Stomach smooth muscle (tissue), 2 donors: ENCODE results near the gene RASIP1.

Experiments used
- H3K27ac ChIP-seq: one replicate; pipeline ENCODE4 v1.7.0; 2013; ENCODE audit warnings: mild to moderate bottlenecking, low read length, inconsistent platforms
- H3K27me3 ChIP-seq, 2 donors: one replicate each; pipeline ENCODE4 v1.7.0; 2013; ENCODE audit warnings: low read length in 2 of 2; ENCODE audit not compliant: insufficient read depth in 2 of 2, control insufficient read depth in 1 of 2
- H3K36me3 ChIP-seq, 2 donors: one replicate each; pipeline ENCODE4 v1.7.0; 2013; ENCODE audit warnings: low read length in 2 of 2; ENCODE audit not compliant: control insufficient read depth in 2 of 2, insufficient read depth in 2 of 2
- H3K4me1 ChIP-seq: one replicate; pipeline ENCODE4 v1.7.0; 2013; ENCODE audit warnings: low read length; ENCODE audit not compliant: control insufficient read depth, insufficient read depth
- H3K4me3 ChIP-seq, 2 donors: one replicate each; pipeline ENCODE4 v1.7.0; 2013; ENCODE audit warnings: low read length in 2 of 2
- H3K9ac ChIP-seq, 2 donors: one replicate each; pipeline ENCODE4 v1.7.0; 2013; ENCODE audit warnings: low read length in 2 of 2, mild to moderate bottlenecking in 1 of 2
- H3K9me3 ChIP-seq, 2 donors: one replicate each; pipeline ENCODE4 v1.7.0; 2013; ENCODE audit warnings: low read length in 2 of 2; ENCODE audit not compliant: control insufficient read depth in 2 of 2
- donor health status: healthy.
- donor health status: Pancreatic carcinoma.

Gene RASIP1

GRCh38 chr19:48716562-48717291 lies 23.7 kb downstream of the RASIP1 start:
- peak overlapping the region; percentile 55 for H3K27ac ChIP-seq
- H3K9ac ChIP-seq: peak overlapping the region; percentile 29 to 59
- H3K27me3 ChIP-seq: no peaks in the 10 kb centered on the region
- no peaks in the 10 kb centered on the region for H3K9me3 ChIP-seq
- peaks cover 55% of the 10 kb centered on the region for H3K4me1 ChIP-seq
- H3K36me3 ChIP-seq: no peaks in the 10 kb centered on the region
- H3K4me3 ChIP-seq: peak overlapping the region; percentile 55 to 68

- no peaks in the 10 kb centered on the region for H3K27me3 ChIP-seq
- H3K9ac ChIP-seq: peak overlapping the region in 1 of 2 donors; percentile 22
- H3K4me1 ChIP-seq: peaks cover 55% of the 10 kb centered on the region
- peak overlapping the region; percentile 85 for H3K27ac ChIP-seq
- H3K9me3 ChIP-seq: no peaks in the 10 kb centered on the region
- peak overlapping the region in 1 of 2 donors; percentile 73 for H3K4me3 ChIP-seq
- no peaks in the 10 kb centered on the region for H3K36me3 ChIP-seq
These were observed 24.7 kb downstream of the RASIP1 start for GRCh38 chr19:48715681-48716171.

- H3K4me3 ChIP-seq: peak overlapping the region; percentile 73 to 75
- peaks cover 51% of the 10 kb centered on the region for H3K4me1 ChIP-seq
- no peaks in the 10 kb centered on the region for H3K36me3 ChIP-seq
- peak overlapping the region; percentile 84 to 86 for H3K9ac ChIP-seq
- peak overlapping the region; percentile 85 for H3K27ac ChIP-seq
- no peaks in the 10 kb centered on the region for H3K27me3 ChIP-seq
- no peaks in the 10 kb centered on the region for H3K9me3 ChIP-seq
These were observed 25.4 kb downstream of the RASIP1 start for GRCh38 chr19:48714759-48715675.

- Histone ChIP-seq H3K9me3 (no peaks in the 10 kb centered on the region), H3K36me3 (no peaks in the 10 kb centered on the region), H3K27me3 (no peaks in the 10 kb centered on the region), H3K9ac (peak overlapping the region; percentile 84 to 86), H3K4me3 (peak overlapping the region; percentile 75 to 85), H3K4me1 (peaks cover 45% of the 10 kb centered on the region), H3K27ac (peak overlapping the region; percentile 85)
These were observed 26.3 kb downstream of the RASIP1 start for GRCh38 chr19:48713864-48714755.

GRCh38 chr19:48713041-48713863 lies 27.2 kb downstream of the RASIP1 start:
- no peaks in the 10 kb centered on the region for H3K27me3 ChIP-seq
- H3K4me3 ChIP-seq: peak overlapping the region; percentile 75 to 85
- peaks cover 40% of the 10 kb centered on the region for H3K4me1 ChIP-seq
- H3K9me3 ChIP-seq: no peaks in the 10 kb centered on the region
- no peaks in the 10 kb centered on the region for H3K36me3 ChIP-seq
- peak overlapping the region; percentile 52 to 71 for H3K9ac ChIP-seq
- no peak overlapping the region for H3K27ac ChIP-seq

- Histone ChIP-seq H3K4me3 (no peak overlapping the region), H3K9me3 (no peaks in the 10 kb centered on the region), H3K27me3 (no peaks in the 10 kb centered on the region), H3K9ac (no peak overlapping the region), H3K27ac (no peak overlapping the region), H3K36me3 (no peaks in the 10 kb centered on the region), H3K4me1 (peaks cover 30% of the 10 kb centered on the region)
These were observed 29.2 kb downstream of the RASIP1 start for GRCh38 chr19:48711106-48711662.

- Histone ChIP-seq H3K4me1 (peaks cover 10% of the 10 kb centered on the region), H3K9me3 (no peaks in the 10 kb centered on the region), H3K27ac (no peak overlapping the region), H3K9ac (no peak overlapping the region), H3K27me3 (no peaks in the 10 kb centered on the region), H3K36me3 (peaks cover 0 to 4% of the 10 kb centered on the region in 2 donors), H3K4me3 (no peak overlapping the region)
These were observed 31.9 kb downstream of the RASIP1 start for GRCh38 chr19:48708471-48708870.

GRCh38 chr19:48705431-48705830 lies 35.0 kb downstream of the RASIP1 start:
- Histone ChIP-seq H3K36me3 (peaks cover 0 to 5% of the 10 kb centered on the region in 2 donors), H3K27ac (no peak overlapping the region), H3K9me3 (no peaks in the 10 kb centered on the region), H3K27me3 (no peaks in the 10 kb centered on the region), H3K4me1 (no peaks in the 10 kb centered on the region), H3K4me3 (no peak overlapping the region), H3K9ac (no peak overlapping the region)

GRCh38 chr19:48703316-48703715 lies 37.1 kb downstream of the RASIP1 start:
- Histone ChIP-seq H3K9ac (no peak overlapping the region), H3K4me1 (no peaks in the 10 kb centered on the region), H3K27ac (no peak overlapping the region), H3K27me3 (peaks cover 0 to 3% of the 10 kb centered on the region in 2 donors), H3K9me3 (no peaks in the 10 kb centered on the region), H3K4me3 (no peak overlapping the region), H3K36me3 (peaks cover 0 to 5% of the 10 kb centered on the region in 2 donors)
